ENCODE results near the gene POU2F3. TPM values are rescaled to one million over a fixed set of nuclear protein-coding genes. Genes with fewer than 3 reads are reported as not detected.

Gene POU2F3
- total and polyA plus RNA-seq, 8 donors, result 0.12 to 2.6 (median 0.25) TPM

DNA sequence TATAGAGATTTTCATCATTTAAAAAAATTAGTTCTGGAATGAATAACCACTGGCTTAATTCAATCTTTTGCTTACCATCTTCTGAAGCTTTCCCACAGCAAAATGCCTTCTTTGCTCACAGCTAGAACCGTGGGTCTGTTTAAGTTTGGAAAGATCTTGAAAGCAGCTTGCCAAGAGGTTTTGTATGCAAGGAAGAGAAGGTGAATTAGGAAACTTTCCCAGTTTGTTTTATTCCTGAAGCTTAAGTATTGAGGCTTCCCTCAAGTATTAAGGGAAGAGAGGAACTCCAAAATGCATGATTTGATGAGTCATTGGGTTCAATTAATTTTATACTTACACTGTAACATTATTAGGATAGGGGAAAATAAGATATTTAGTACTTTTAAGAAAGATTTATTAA, 94.4 kb downstream of the POU2F3 start:
- TF ChIP-seq CTCF (IDR thresholded peaks at IDR 0.05), result no peak
- Histone ChIP-seq H3K27me3 (no peaks in the 10 kb centered on the region), H3K36me3 (no peaks in the 10 kb centered on the region), H3K9me3 (no peaks in the 10 kb centered on the region), H3K27ac (no peak overlapping the region), H3K4me3 (no peak overlapping the region), H3K4me1 (peaks cover 13 to 30% (median 19%) of the 10 kb centered on the region in 3 donors)
- 43 to 49% methylated on average over 1 of the region's 1 CpG for WGBS, 2 donors
- ATAC-seq, result no peak
- no peak for FAIRE-seq
- DNase-seq, result no peak
- intact Hi-C loops (cut with DNase I), result no loop called here

GRCh38 chr11:120334894-120335462, 95.0 kb downstream of the POU2F3 start:
- peaks cover 17 to 31% (median 23%) of the 10 kb centered on the region in 3 donors for H3K4me1 ChIP-seq
- FAIRE-seq (peak; percentile 84), ATAC-seq (peak; percentile 30 to 54 (median 40)), DNase-seq (peak in 3 of 6 donors; percentile 61 to 73 (median 62))
- H3K27ac ChIP-seq, result peak overlapping the region; percentile 66 to 95 (median 89)
- WGBS, 2 donors, result 0% methylated on average over 8 of the region's 8 CpGs
- intact Hi-C loops (cut with DNase I), result no loop called here
- no peaks in the 10 kb centered on the region for H3K27me3 ChIP-seq
- no peaks in the 10 kb centered on the region for H3K36me3 ChIP-seq
- peak overlapping the region in 2 of 4 donors; percentile 82 to 90 for H3K4me3 ChIP-seq
- peak; percentile 26 to 59 (median 50) for TF ChIP-seq CTCF (IDR thresholded peaks at IDR 0.05)
- H3K9me3 ChIP-seq, result no peaks in the 10 kb centered on the region

- intact Hi-C loops (cut with DNase I), result no loop called here
- no peak for FAIRE-seq
- H3K9me3 ChIP-seq, result no peaks in the 10 kb centered on the region
- no peaks in the 10 kb centered on the region for H3K36me3 ChIP-seq
- peak overlapping the region; percentile 66 to 95 (median 89) for H3K27ac ChIP-seq
- peak overlapping the region; percentile 49 to 90 (median 78) for H3K4me3 ChIP-seq
- TF ChIP-seq CTCF (IDR thresholded peaks at IDR 0.05), result no peak
- peaks cover 23 to 33% (median 26%) of the 10 kb centered on the region in 3 donors for H3K4me1 ChIP-seq
- peak in 3 of 6 donors; percentile 49 to 83 (median 78) for DNase-seq
- ATAC-seq, result peak; percentile 39 to 59 (median 50)
- WGBS, 2 donors, result 0 to 1% methylated on average over 19 of the region's 19 CpGs
- no peaks in the 10 kb centered on the region for H3K27me3 ChIP-seq
Measured at GRCh38 chr11:120335556-120335907, 95.6 kb downstream of the POU2F3 start.

GRCh38 chr11:120335908-120336640, 96.1 kb downstream of the POU2F3 start, which contains the start of gene ARHGEF12:
ARHGEF12 (plus strand) TSS chr11:120336413; CDS start chr11:120337244, 831 bp downstream.
- no peak for TF ChIP-seq CTCF (IDR thresholded peaks at IDR 0.05)
- H3K27me3 ChIP-seq, result no peaks in the 10 kb centered on the region
- peak within 1 kb of the TSS; percentile 66 to 95 (median 93) for H3K27ac ChIP-seq
- FAIRE-seq (no peak), ATAC-seq (peak; percentile 74 to 85 (median 82)), DNase-seq (peak; percentile 94 to 97 (median 96))
- peak within 1 kb of the TSS; percentile 74 to 92 (median 86) for H3K4me3 ChIP-seq
- WGBS, 2 donors, result 0% methylated on average over 77 to 92 of the region's 92 CpGs
- H3K9me3 ChIP-seq, result no peaks in the 10 kb centered on the region
- no peaks in the 10 kb centered on the region for H3K36me3 ChIP-seq
- peaks cover 24 to 33% (median 26%) of the 10 kb centered on the region in 3 donors for H3K4me1 ChIP-seq
- intact Hi-C loops (cut with DNase I), result no loop called here

All from pancreas (tissue), 10 donors.